ENCODE measurements around the gene CSTF3.

CSTF3 gene

GRCh38 chr11:33172345-33172744, 11.1 kb upstream of the CSTF3 start:
- Histone ChIP-seq H3K79me1 (ENCODE audit: low read length) (no peaks in the 10 kb centered on the region), H3K56ac (ENCODE audit: low read length) (no peak overlapping the region), H2AK5ac (ENCODE audit: low read length) (no peak overlapping the region), H3K4me2 (ENCODE audit: low read length) (no peak overlapping the region), H3K4ac (ENCODE audit: low read depth, low read length) (no peak overlapping the region), H2BK5ac (ENCODE audit: low read length) (no peak overlapping the region), H3K4me1 (ENCODE audit: control insufficient read depth, low read depth, low read length) (no peaks in the 10 kb centered on the region), H3K4me3 (ENCODE audit: low read length) (no peak overlapping the region), H3K9ac (ENCODE audit: low read length) (no peak overlapping the region), H4K8ac (ENCODE audit: low read depth, low read length) (no peak overlapping the region), H4K5ac (ENCODE audit: low read length) (no peak overlapping the region), H3K27me3 (ENCODE audit: insufficient read depth, low read length, poor library complexity) (no peaks in the 10 kb centered on the region), H2BK15ac (replicated peaks; ENCODE audit: low read depth) (no peak overlapping the region), H3K18ac (ENCODE audit: low read length) (no peak overlapping the region), H3K27ac (ENCODE audit: low read depth, low read length) (no peak overlapping the region), H2BK120ac (ENCODE audit: low read depth, low read length) (no peak overlapping the region), H3K23ac (ENCODE audit: low read length) (no peak overlapping the region), H3K36me3 (ENCODE audit: control insufficient read depth, insufficient read depth, low read length) (no peaks in the 10 kb centered on the region), H3K79me2 (ENCODE audit: control insufficient read depth, insufficient read depth, low read length) (no peaks in the 10 kb centered on the region)
- no CpG with 5 or more reads among the region's 5 CpGs for WGBS (ENCODE audit: extremely low coverage, insufficient coverage, low lambda C conversion rate)
- DNase-seq = no peak

GRCh38 chr11:33171251-33171650, 10.0 kb upstream of the CSTF3 start:
- H2BK5ac ChIP-seq (ENCODE audit: low read length) = no peak overlapping the region
- no peak overlapping the region for H3K56ac ChIP-seq (ENCODE audit: low read length)
- H3K4ac ChIP-seq (ENCODE audit: low read depth, low read length) = no peak overlapping the region
- H3K18ac ChIP-seq (ENCODE audit: low read length) = no peak overlapping the region
- no peaks in the 10 kb centered on the region for H3K79me1 ChIP-seq (ENCODE audit: low read length)
- H2AK5ac ChIP-seq (ENCODE audit: low read length) = no peak overlapping the region
- H4K8ac ChIP-seq (ENCODE audit: low read depth, low read length) = no peak overlapping the region
- no peak overlapping the region for H3K9ac ChIP-seq (ENCODE audit: low read length)
- no peaks in the 10 kb centered on the region for H3K4me1 ChIP-seq (ENCODE audit: control insufficient read depth, low read depth, low read length)
- no peak overlapping the region for H2BK15ac ChIP-seq (replicated peaks; ENCODE audit: low read depth)
- no peak overlapping the region for H3K27ac ChIP-seq (ENCODE audit: low read depth, low read length)
- H3K23ac ChIP-seq (ENCODE audit: low read length) = no peak overlapping the region
- H3K4me2 ChIP-seq (ENCODE audit: low read length) = no peak overlapping the region
- H2BK120ac ChIP-seq (ENCODE audit: low read depth, low read length) = no peak overlapping the region
- DNase-seq = no peak
- no peaks in the 10 kb centered on the region for H3K27me3 ChIP-seq (ENCODE audit: insufficient read depth, low read length, poor library complexity)
- H3K79me2 ChIP-seq (ENCODE audit: control insufficient read depth, insufficient read depth, low read length) = no peaks in the 10 kb centered on the region
- H3K4me3 ChIP-seq (ENCODE audit: low read length) = no peak overlapping the region
- H4K5ac ChIP-seq (ENCODE audit: low read length) = no peak overlapping the region
- no CpG with 5 or more reads among the region's 1 CpG for WGBS (ENCODE audit: extremely low coverage, insufficient coverage, low lambda C conversion rate)
- H3K36me3 ChIP-seq (ENCODE audit: control insufficient read depth, insufficient read depth, low read length) = no peaks in the 10 kb centered on the region

GRCh38 chr11:33168709-33169200, 7.5 kb upstream of the CSTF3 start:
- Histone ChIP-seq H3K79me2 (ENCODE audit: control insufficient read depth, insufficient read depth, low read length) (no peaks in the 10 kb centered on the region), H4K5ac (ENCODE audit: low read length) (no peak overlapping the region), H2BK5ac (ENCODE audit: low read length) (no peak overlapping the region), H3K23ac (ENCODE audit: low read length) (no peak overlapping the region), H3K4me1 (ENCODE audit: control insufficient read depth, low read depth, low read length) (no peaks in the 10 kb centered on the region), H2BK120ac (ENCODE audit: low read depth, low read length) (no peak overlapping the region), H2BK15ac (replicated peaks; ENCODE audit: low read depth) (no peak overlapping the region), H3K4ac (ENCODE audit: low read depth, low read length) (no peak overlapping the region), H3K27ac (ENCODE audit: low read depth, low read length) (no peak overlapping the region), H3K79me1 (ENCODE audit: low read length) (no peaks in the 10 kb centered on the region), H3K4me2 (ENCODE audit: low read length) (no peak overlapping the region), H3K9ac (ENCODE audit: low read length) (no peak overlapping the region), H3K27me3 (ENCODE audit: insufficient read depth, low read length, poor library complexity) (no peaks in the 10 kb centered on the region), H3K18ac (ENCODE audit: low read length) (no peak overlapping the region), H3K4me3 (ENCODE audit: low read length) (no peak overlapping the region), H3K56ac (ENCODE audit: low read length) (no peak overlapping the region), H4K8ac (ENCODE audit: low read depth, low read length) (no peak overlapping the region), H2AK5ac (ENCODE audit: low read length) (no peak overlapping the region), H3K36me3 (ENCODE audit: control insufficient read depth, insufficient read depth, low read length) (no peaks in the 10 kb centered on the region)
- DNase-seq = no peak
- WGBS (ENCODE audit: extremely low coverage, insufficient coverage, low lambda C conversion rate) = no CpG with 5 or more reads among the region's 4 CpGs

GRCh38 chr11:33162831-33163230, 1.6 kb upstream of the CSTF3 start:
- Histone ChIP-seq H3K18ac (ENCODE audit: low read length) (no peak overlapping the region), H4K5ac (ENCODE audit: low read length) (no peak overlapping the region), H3K4ac (ENCODE audit: low read depth, low read length) (no peak overlapping the region), H3K27me3 (ENCODE audit: insufficient read depth, low read length, poor library complexity) (no peaks in the 10 kb centered on the region), H2AK5ac (ENCODE audit: low read length) (no peak overlapping the region), H2BK120ac (ENCODE audit: low read depth, low read length) (no peak overlapping the region), H2BK5ac (ENCODE audit: low read length) (no peak overlapping the region), H4K8ac (ENCODE audit: low read depth, low read length) (peak overlapping the region; percentile 76), H3K23ac (ENCODE audit: low read length) (no peak overlapping the region), H3K4me2 (ENCODE audit: low read length) (no peak overlapping the region), H3K79me2 (ENCODE audit: control insufficient read depth, insufficient read depth, low read length) (peaks cover 33% of the 10 kb centered on the region), H3K56ac (ENCODE audit: low read length) (no peak overlapping the region), H2BK15ac (replicated peaks; ENCODE audit: low read depth) (no peak overlapping the region), H3K9ac (ENCODE audit: low read length) (no peak overlapping the region), H3K4me1 (ENCODE audit: control insufficient read depth, low read depth, low read length) (no peaks in the 10 kb centered on the region), H3K4me3 (ENCODE audit: low read length) (no peak overlapping the region), H3K79me1 (ENCODE audit: low read length) (no peaks in the 10 kb centered on the region), H3K27ac (ENCODE audit: low read depth, low read length) (no peak overlapping the region), H3K36me3 (ENCODE audit: control insufficient read depth, insufficient read depth, low read length) (no peaks in the 10 kb centered on the region)
- no CpG with 5 or more reads among the region's 8 CpGs for WGBS (ENCODE audit: extremely low coverage, insufficient coverage, low lambda C conversion rate)
- no peak for DNase-seq

GRCh38 chr11:33160587-33160986, 693 bp downstream of the CSTF3 start:
- no peak overlapping the region for H4K8ac ChIP-seq (ENCODE audit: low read depth, low read length)
- H2AK5ac ChIP-seq (ENCODE audit: low read length) = no peak overlapping the region
- no peak overlapping the region for H4K5ac ChIP-seq (ENCODE audit: low read length)
- peak overlapping the region; percentile 81 for H3K9ac ChIP-seq (ENCODE audit: low read length)
- DNase-seq = no peak
- no peak overlapping the region for H3K23ac ChIP-seq (ENCODE audit: low read length)
- H3K4ac ChIP-seq (ENCODE audit: low read depth, low read length) = no peak overlapping the region
- no peak overlapping the region for H3K4me2 ChIP-seq (ENCODE audit: low read length)
- H3K79me1 ChIP-seq (ENCODE audit: low read length) = no peaks in the 10 kb centered on the region
- no peak overlapping the region for H3K18ac ChIP-seq (ENCODE audit: low read length)
- H3K56ac ChIP-seq (ENCODE audit: low read length) = peak overlapping the region; percentile 86
- no peak overlapping the region for H2BK15ac ChIP-seq (replicated peaks; ENCODE audit: low read depth)
- no CpG with 5 or more reads among the region's 7 CpGs for WGBS (ENCODE audit: extremely low coverage, insufficient coverage, low lambda C conversion rate)
- no peaks in the 10 kb centered on the region for H3K4me1 ChIP-seq (ENCODE audit: control insufficient read depth, low read depth, low read length)
- no peak overlapping the region for H2BK120ac ChIP-seq (ENCODE audit: low read depth, low read length)
- H2BK5ac ChIP-seq (ENCODE audit: low read length) = no peak overlapping the region
- H3K27me3 ChIP-seq (ENCODE audit: insufficient read depth, low read length, poor library complexity) = no peaks in the 10 kb centered on the region
- H3K4me3 ChIP-seq (ENCODE audit: low read length) = peak overlapping the region; percentile 54
- no peak overlapping the region for H3K27ac ChIP-seq (ENCODE audit: low read depth, low read length)
- peaks cover 53% of the 10 kb centered on the region for H3K79me2 ChIP-seq (ENCODE audit: control insufficient read depth, insufficient read depth, low read length)
- no peaks in the 10 kb centered on the region for H3K36me3 ChIP-seq (ENCODE audit: control insufficient read depth, insufficient read depth, low read length)

- no peak overlapping the region for H3K27ac ChIP-seq (ENCODE audit: low read depth, low read length)
- no peaks in the 10 kb centered on the region for H3K79me1 ChIP-seq (ENCODE audit: low read length)
- peaks cover 55% of the 10 kb centered on the region for H3K79me2 ChIP-seq (ENCODE audit: control insufficient read depth, insufficient read depth, low read length)
- H3K23ac ChIP-seq (ENCODE audit: low read length) = peak overlapping the region; percentile 67
- H4K5ac ChIP-seq (ENCODE audit: low read length) = no peak overlapping the region
- H3K36me3 ChIP-seq (ENCODE audit: control insufficient read depth, insufficient read depth, low read length) = no peaks in the 10 kb centered on the region
- H3K4me1 ChIP-seq (ENCODE audit: control insufficient read depth, low read depth, low read length) = no peaks in the 10 kb centered on the region
- no peak overlapping the region for H3K4ac ChIP-seq (ENCODE audit: low read depth, low read length)
- WGBS (ENCODE audit: extremely low coverage, insufficient coverage, low lambda C conversion rate) = no CpG with 5 or more reads among the region's 8 CpGs
- peak overlapping the region; percentile 87 for H3K4me2 ChIP-seq (ENCODE audit: low read length)
- no peak overlapping the region for H2BK15ac ChIP-seq (replicated peaks; ENCODE audit: low read depth)
- H3K18ac ChIP-seq (ENCODE audit: low read length) = no peak overlapping the region
- peak overlapping the region; percentile 71 for H3K4me3 ChIP-seq (ENCODE audit: low read length)
- no peak overlapping the region for H2BK5ac ChIP-seq (ENCODE audit: low read length)
- DNase-seq = peak; percentile 70
- H2BK120ac ChIP-seq (ENCODE audit: low read depth, low read length) = no peak overlapping the region
- H2AK5ac ChIP-seq (ENCODE audit: low read length) = no peak overlapping the region
- peak overlapping the region; percentile 71 for H3K9ac ChIP-seq (ENCODE audit: low read length)
- no peak overlapping the region for H4K8ac ChIP-seq (ENCODE audit: low read depth, low read length)
- no peaks in the 10 kb centered on the region for H3K27me3 ChIP-seq (ENCODE audit: insufficient read depth, low read length, poor library complexity)
- H3K56ac ChIP-seq (ENCODE audit: low read length) = peak overlapping the region; percentile 78
These were observed 1.1 kb downstream of the CSTF3 start for GRCh38 chr11:33160136-33160535.
